Endometrial microvascular endothelial cells (primary cell): Measurements from ENCODE around the gene IST1. TPM values are rescaled to one million over a fixed set of nuclear protein-coding genes. Genes with fewer than 3 reads are reported as not detected.
"Not testable (repeated sequence)": the region's sequence is repeated elsewhere in the genome, so short reads cannot be mapped to it uniquely, and the experiment has no call there.

Experiments
- in situ Hi-C: cut with HindIII; loops from 2 replicates; pipeline ENCODE4 v1.10.0; 2017; ENCODE audit warnings: low sequenced_read_pairs, low pct_unique_long_range_greater_than_20kb; ENCODE audit errors: inconsistent ontology term
- total RNA-seq: library from RNA; depleted of rRNA; stranded (reverse); fragments of >200 nt; gene quantifications from one replicate; pipeline ENCODE4 v1.2.3, GENCODE V29; 2015; ENCODE audit errors: inconsistent ontology term

The IST1 gene
- total RNA-seq, 1 donor from 2014 or later: 204 TPM

- in situ Hi-C loops: no loop called here
Measured at GRCh38 chr16:71873199-71873598, 22.1 kb upstream of the IST1 start.

DNA sequence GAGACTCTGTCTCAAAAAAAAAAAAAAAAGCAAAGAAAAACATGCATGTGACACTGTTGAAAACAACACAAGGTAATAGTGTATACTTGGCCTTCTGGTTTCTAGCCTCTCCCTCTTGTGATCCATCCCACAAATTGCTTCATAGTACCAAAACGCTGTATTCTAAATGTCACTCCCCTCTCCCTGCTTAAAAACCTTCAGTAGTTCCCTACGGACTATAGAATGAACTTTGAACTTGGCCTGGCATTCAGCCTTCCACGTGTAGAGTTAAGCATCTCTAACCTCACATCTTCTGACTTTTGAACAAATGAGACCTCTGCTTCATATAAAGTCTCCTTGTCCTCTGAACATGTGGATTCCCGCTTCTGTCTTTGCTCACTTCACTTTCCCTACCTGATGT, 16.4 kb upstream of the IST1 start:
- in situ Hi-C loops: no loop called here

DNA sequence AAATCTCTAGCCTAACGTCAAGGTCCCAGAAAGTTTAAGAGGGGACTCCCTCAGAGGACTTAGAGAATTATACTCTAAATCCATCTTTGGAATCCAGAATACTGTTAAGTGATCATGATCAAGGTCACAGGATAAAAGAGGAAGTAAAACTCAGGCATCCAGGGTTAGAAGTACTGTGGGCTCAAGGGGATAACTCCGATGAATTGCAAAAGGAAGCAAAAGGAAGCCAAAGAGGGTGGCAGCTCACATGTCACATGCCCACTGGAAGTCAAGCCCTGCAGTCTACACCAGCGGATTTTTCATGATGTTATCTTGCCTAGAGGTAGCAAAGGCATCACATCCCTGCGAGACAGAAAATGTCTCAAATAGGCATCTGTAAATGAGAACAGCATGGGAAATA, 15.2 kb upstream of the IST1 start:
- in situ Hi-C loops: no loop called here

DNA sequence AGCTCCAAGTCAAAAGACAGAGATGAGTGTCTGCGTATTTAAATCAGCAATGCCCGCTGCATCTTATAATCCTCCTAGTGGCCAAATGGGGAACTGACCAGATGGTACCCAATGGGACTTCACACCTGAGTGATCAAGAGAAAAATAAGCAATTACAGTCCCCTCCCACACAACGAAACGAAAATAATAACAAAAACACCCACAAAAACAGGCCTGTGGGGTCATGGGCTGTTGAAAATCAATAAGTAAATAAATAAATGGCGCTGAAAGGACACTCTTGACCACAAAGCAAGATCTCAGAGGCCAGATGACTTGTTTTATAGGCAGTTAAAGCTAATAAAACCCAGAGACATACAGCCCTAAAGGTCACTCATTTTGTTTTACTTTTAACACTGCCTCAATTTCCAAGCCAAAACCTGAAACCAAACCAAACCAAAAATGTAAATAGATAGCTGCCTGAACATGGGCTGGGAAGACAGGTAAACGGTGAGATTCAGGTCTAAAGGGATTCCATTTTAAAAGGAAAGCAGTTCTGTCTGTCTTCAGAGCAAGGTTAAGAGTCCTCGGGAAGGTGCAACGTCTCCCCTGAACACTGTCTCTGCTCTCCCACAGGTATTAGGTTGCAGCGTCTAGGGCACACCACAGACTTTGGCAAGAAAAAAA, 12.7 kb upstream of the IST1 start:
- in situ Hi-C loops: no loop called here

DNA sequence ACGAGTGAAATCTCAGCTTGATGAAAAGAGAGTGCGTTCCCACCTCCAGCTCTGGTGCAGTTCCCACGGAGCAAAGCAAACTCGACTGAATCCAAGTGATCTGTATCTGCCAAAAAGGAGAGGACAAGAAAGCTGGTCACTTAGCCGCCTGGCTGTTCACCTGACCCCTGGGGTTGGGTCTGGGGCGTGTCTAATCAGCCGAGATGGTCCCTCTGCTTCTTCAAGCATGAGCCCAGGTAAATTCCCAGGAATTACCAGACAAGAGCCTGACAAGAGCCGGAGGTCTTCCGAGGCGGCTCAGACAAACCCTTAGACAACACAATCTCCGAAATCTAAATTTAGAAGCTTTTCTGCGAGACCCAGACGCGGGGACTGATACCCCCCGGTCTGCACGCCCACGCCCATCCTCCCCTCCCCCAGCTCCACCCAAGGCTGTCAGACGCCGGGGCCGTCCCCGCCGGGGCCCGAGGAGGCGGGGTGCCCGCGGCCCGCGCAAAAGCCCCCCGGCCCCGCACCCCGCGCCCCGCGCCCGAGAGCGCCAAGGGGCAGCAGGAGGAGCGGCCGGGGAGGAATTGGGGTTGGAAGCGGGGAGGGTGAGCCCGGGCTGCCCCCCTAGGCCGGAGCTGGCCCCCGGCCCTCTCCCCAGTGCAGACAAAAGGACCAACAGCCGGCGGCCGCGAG, 12.0 kb upstream of the IST1 start:
- in situ Hi-C loops: no loop called here

DNA sequence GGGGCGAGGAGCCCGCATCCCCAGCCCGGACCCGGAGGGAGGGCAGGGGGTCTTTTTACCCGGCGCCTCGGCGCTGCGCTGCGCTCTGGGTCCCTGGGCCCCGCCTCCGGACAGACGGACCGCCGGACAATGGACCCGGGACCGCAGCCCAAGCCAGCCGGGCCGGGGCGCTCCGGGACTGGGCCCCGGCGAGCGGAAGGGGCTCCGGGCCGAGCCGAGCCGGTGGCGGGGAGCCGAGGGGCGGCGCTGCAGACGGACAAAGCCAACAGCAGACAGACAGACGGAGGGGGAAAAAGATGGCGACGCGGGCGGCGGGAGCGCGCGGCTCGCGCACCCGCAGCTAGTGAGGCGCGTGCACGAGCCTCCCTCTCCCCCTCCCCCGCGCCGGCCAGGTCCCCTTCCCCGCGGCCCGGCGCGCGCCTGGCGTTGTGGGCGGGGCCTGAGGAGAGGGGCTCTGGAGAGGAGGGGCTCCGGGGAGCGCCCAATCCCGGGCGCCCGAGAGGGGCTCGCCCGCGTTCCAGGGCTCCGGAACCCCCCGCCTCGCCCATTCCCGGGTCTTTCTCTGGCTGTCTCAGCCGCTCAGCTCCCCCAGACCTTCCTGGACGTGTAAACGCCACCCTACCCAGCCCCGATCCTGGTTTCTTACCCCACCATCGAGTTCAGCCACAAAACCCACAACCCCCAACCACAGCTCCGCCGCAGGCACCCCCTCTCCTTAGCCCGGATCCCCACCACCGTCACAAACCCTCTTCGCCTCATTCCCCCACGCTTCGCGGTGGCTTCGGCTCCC, 11.3 kb upstream of the IST1 start, which contains the start of gene ZNF821:
Gene ZNF821, minus strand, starts transcription at position 334 of the 790 bp plus-strand sequence. CDS start 4,236 bp downstream, outside the sequence.
- in situ Hi-C loops: no loop called here

- in situ Hi-C loops: no loop called here
Measured at GRCh38 chr16:71885261-71885650, 10.1 kb upstream of the IST1 start.

DNA sequence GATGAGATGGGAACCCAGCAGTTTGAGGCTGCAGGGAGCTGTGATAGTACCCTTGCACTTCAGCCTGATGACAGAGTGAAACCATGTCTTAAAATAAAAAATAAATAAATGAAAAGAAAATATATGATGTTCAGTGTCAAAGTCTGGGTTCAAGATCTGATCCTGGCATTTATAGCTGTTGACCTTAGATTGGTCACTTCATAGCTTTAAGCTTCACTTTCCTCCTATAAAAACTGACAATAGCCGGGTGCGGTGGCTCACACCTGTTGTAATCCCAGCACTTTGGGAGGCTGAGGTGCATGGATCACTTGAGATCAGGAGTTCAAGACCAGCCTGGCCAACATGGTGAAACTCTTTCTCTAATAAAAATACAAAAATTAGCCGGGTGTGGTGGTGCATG, 6.2 kb upstream of the IST1 start:
- in situ Hi-C loops: no loop called here

GRCh38 chr16:71893888-71894228, 1.5 kb upstream of the IST1 start:
- in situ Hi-C loops: no loop called here

- in situ Hi-C loops: no loop called here
Measured at GRCh38 chr16:71894229-71894920, 956 bp upstream of the IST1 start.

DNA sequence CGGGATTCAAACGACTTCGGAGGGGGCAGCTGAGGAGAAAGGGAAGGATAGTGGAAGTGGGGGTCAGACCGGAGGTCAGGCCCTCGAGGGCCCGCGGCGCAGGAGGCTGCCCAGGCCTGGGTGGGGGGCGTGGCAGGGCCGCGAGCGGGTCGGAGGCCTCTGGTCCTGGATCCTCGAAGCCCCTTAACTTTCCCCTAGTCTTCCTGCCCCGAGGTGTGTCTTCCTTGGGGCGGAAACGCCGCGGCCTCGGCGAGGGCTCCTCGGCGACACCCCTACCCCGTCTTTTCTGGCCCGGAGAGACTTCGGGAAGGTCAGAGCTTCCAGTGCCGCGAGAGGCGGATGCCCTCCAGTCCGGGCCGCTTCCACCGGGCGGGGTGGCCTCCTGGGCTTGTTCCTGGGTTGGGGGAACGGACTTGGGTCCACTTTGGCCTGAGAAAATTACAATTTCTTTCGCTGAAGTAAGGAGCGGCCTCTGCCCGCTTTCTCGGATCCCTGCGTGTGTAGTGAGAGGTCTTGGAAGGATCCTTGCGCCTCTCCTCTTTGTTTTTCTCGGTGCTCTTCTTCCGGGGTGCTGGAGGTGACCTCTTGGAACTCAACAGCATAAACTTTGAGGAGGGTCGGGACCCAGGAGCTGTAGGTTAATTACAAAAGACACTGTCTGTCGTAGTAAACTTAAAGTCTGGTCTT, 491 bp downstream of the IST1 start:
- in situ Hi-C loops: no loop called here

DNA sequence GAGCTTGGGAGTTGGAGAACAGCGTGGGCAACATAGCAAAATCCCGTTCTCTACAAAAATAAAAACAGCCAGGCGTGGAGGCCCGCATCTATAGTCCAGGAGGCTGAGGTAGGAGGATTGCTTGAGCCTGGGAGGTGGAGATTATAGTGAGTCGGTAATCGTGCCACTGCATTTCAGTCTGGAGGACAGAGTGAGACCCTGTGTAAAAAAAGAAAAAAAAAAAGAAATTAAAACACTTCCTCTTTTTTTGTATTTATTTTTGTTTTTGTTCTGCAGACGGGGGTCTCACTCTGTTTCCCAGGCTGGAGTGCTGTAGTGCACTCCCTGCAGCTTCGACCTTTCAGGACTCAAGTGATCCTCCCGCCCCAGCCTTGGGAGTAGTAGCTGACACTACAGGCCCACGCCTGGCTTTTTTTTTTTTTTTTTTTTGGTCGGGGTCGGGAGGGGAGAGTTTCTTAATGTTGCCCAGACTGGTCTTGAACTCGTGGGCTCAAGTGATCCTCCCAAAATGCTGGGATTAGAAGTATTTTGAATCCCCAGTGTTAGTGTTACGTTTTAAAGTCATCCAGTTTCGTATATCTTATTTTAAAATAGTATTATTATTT, 1.5 kb downstream of the IST1 start:
- in situ Hi-C loops: no loop called here

DNA sequence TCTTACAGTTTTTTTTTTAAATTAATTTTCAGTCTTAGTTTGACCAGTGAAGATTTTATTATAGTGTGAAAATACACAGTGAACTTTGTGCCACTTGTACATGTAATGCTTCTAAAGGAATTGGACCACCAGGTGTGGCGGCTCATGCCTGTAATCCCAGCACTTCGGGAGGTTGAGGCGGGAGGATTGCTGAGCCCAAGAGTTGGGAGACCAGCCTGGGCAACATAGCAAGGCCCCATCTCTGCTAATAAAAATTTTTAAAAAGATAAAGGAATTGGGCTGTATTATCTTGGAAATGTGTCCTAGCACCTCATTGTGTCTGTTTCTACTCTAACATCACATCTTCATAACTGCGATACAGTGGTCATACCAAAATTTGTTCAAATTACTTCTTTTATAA, 3.8 kb downstream of the IST1 start:
- in situ Hi-C loops: no loop called here

DNA sequence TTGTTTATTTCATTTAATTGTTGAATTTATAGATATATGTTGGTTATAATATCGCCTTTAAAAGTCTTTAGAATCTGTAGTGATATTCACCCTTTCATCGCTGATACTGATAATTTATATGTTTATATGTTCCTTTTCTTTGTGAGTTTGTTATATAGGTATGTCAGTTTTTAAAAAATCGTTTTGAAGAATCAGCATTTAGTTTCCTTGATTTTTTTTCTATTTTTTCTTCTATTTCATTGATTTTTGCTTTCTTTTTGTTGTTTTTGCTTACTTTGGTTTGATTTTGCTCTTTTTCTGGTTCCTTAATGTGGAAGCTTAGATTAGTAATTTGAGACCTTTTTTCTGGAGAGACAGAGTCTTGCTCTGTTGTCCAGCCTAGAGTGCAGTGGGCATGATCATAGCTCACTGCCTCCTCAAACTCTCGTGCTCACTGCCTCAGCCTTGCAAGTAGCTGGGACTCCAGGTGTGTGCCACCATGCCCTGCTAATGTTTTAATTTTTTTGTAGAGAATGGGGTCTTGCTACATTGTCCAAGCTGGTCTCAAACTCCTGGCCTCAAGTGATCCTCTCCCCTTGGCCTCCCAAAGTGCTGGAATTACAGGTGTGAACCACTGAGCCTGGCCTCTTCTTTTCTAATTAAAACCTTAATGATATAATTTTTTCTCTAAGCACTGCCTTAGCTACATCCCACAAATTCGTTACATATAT, 7.5 kb downstream of the IST1 start:
- in situ Hi-C loops: no loop called here

DNA sequence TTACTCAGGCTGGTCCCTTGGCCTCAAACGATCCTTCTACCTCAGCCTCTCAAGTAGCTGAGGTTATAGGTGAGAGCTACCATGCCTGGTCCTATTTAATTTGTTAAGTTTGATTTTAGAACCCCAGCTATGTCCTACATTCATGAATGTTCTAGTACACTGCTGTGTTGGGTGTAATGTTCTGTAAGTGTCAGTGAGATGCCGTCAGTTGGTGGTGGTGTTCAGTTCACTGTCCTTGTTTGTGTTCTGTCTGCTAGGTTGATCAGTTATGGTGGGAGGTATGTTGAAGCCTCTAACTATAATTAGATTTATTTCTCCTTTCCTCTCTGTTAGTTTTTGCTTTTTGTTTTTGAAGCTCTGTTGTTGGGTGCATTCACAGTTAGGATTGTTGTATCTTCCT, 8.3 kb downstream of the IST1 start:
- in situ Hi-C loops: no loop called here

DNA sequence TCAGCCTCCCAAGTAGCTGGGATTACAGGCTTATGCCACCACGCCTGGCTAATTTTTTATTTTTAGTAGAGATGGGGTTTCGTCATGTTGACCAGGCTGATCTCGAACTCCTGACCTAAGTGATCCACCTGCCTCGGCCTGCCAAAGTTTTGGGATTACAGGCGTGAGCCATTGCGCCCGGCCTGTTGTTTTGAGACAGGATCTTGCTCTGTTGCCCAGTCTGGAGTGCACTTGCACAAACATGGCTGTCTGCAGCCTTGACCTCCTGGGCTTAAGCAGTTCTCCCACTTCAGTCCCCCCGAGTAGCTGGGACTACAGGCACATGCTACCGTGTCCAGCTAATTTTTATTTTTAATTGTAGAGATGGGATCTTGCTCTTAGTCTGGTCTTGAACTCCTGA, 8.9 kb downstream of the IST1 start:
- in situ Hi-C loops: no loop called here

DNA sequence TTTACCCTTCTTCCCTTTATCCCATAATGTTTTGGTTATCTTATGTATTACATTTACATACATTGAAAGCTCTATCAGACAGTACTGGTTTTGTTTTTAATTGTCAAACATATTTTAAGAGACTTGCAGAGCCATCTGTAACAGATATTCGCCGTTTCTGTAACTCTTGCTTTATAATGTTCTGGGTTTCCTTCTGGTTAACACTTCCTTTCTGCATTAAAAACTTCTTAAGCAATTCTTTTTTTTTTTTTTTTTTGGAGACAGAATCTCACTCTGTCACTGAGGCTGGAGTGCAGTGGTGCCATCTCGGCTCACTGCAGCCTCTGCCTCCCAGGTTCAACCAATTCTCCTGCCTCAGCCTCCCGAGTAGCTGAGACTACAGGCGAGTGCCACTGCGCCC, 10.4 kb downstream of the IST1 start:
- in situ Hi-C loops: not testable (repeated sequence)

DNA sequence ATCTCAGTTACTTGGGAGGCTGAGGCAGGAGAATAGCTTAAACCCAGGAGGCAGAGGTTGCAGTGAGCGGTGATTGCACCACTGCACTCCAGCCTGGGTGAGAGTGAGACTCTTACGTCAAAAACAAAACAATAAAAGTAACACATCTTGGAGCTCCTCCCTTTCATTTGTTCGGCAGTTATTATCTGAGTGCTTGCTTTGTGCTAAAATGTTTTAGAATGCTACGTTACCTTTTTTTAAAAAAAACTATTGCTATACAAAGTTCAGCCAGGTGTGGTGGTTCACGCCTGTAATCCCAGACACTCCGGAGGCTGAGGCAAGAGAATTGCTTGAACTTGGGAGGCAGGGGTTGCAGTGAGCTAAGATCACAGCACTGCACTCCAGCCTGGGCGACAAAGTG, 15.8 kb downstream of the IST1 start:
- in situ Hi-C loops: no loop called here
